ENCODE results near the gene NPFFR1. TPM values are rescaled to one million over a fixed set of nuclear protein-coding genes. Genes with fewer than 3 reads are reported as not detected.

NPFFR1 gene
- total RNA-seq, 1 experiment from 2014 or later = not detected

GRCh38 chr10:70268376-70268775, 15.4 kb downstream of the NPFFR1 start:
- Histone ChIP-seq H3K4ac (ENCODE audit: low read depth, low read length) (no peak overlapping the region), H2BK15ac (ENCODE audit: low read depth, low read length) (no peak overlapping the region), H2AFZ (ENCODE audit: low read length) (no peak overlapping the region), H3K23ac (ENCODE audit: insufficient read length, low read depth, low read length) (no peak overlapping the region), H4K20me1 (ENCODE audit: control insufficient read depth, insufficient read depth, insufficient read length) (no peaks in the 10 kb centered on the region), H3K4me2 (ENCODE audit: insufficient read depth, insufficient read length, low read length) (no peak overlapping the region), H4K5ac (ENCODE audit: insufficient read length, low read depth, low read length) (no peak overlapping the region), H3K23me2 (ENCODE audit: insufficient read length, low read depth, low read length, poor library complexity, severe bottlenecking) (no peaks in the 10 kb centered on the region), H3K4me1 (ENCODE audit: insufficient read depth, low read length) (peaks cover 7% of the 10 kb centered on the region), H2AK5ac (ENCODE audit: insufficient read length, low read length) (no peak overlapping the region), H3K56ac (ENCODE audit: insufficient read length, low read depth, low read length) (no peak overlapping the region), H2BK20ac (ENCODE audit: low read depth, low read length, poor library complexity, severe bottlenecking) (no peak overlapping the region), H4K8ac (replicated peaks; ENCODE audit: insufficient read length, low read depth, low read length) (no peak overlapping the region), H2BK120ac (ENCODE audit: low read depth, low read length, poor library complexity, severe bottlenecking) (no peak overlapping the region), H2BK12ac (ENCODE audit: insufficient read length, low read depth, low read length) (no peak overlapping the region), H3K9ac (ENCODE audit: extremely low read depth, insufficient read length, low read length) (no peak overlapping the region), H3T11ph (ENCODE audit: low read length) (no peak overlapping the region), H3K18ac (ENCODE audit: insufficient read length, low read depth, low read length) (no peak overlapping the region), H3K79me2 (ENCODE audit: insufficient read depth, low read length) (no peaks in the 10 kb centered on the region), H3K27me3 (ENCODE audit: insufficient read depth, low read length) (no peaks in the 10 kb centered on the region), H3K9me3 (ENCODE audit: control insufficient read depth, low read depth, low read length) (no peaks in the 10 kb centered on the region), H2BK5ac (ENCODE audit: insufficient read length, low read length) (no peak overlapping the region), H4K91ac (ENCODE audit: insufficient read length, low read depth, low read length) (no peak overlapping the region), H3K14ac (ENCODE audit: insufficient read depth, low read length) (no peak overlapping the region), H3K79me1 (ENCODE audit: insufficient read depth, low read depth, low read length, poor library complexity, severe bottlenecking) (no peaks in the 10 kb centered on the region), H3K27ac (ENCODE audit: insufficient read length, low read depth, low read length) (no peak overlapping the region)
- no peak for TF ChIP-seq CTCF (conservative IDR thresholded peaks at IDR 0.05)
- H3K4me3 Mint-ChIP-seq = no peak overlapping the region; a peak in 1 of 5 replicates
- H3K36me3 Mint-ChIP-seq (ENCODE audit: insufficient read depth in 1 of 3, low read depth in 3 of 3) = no peaks in the 10 kb centered on the region
- peaks cover 14% of the 10 kb centered on the region for H3K27me3 Mint-ChIP-seq (ENCODE audit: low read depth)
- peaks cover 7 to 19% of the 10 kb centered on the region in 2 experiments for H3K4me1 Mint-ChIP-seq
- no peaks in the 10 kb centered on the region for H3K9me3 Mint-ChIP-seq
- no peak for DNase-seq
- WGBS (ENCODE audit: extremely low coverage, insufficient read length, low lambda C conversion rate) = no CpG with 5 or more reads among the region's 4 CpGs
- no peak overlapping the region for H3K27ac Mint-ChIP-seq
